ENCODE measurements around the gene TCEANC.

Gene TCEANC

GRCh38 chrX:13691841-13692371 is 39.0 kb downstream of the TCEANC start (continued):
- TF ChIP-seq ELK4 (IDR thresholded peaks at IDR 0.05; ENCODE audit: borderline replicate concordance, low read depth, low read length) (no peak), ZNF580 (tag by site-specific recombination; IDR thresholded peaks at IDR 0.05) (0 out of 2 replicates have a peak, but pooled peaks have one; percentile 20), SCRT2 (tag by site-specific recombination; IDR thresholded peaks at IDR 0.05) (no peak), ZNF362 (tag by site-specific recombination; IDR thresholded peaks at IDR 0.05) (peak; percentile 100), GFI1B (tag by site-specific recombination; IDR thresholded peaks at IDR 0.05) (peak; percentile 86), ZBTB17 (tag by site-specific recombination; IDR thresholded peaks at IDR 0.05) (peak; percentile 54; the same call in 1 of the 2 replicates), ZBTB6 (tag by site-specific recombination; IDR thresholded peaks at IDR 0.05) (peak; percentile 63; the same call in 1 of the 2 replicates), PRDM1 (tag by site-specific recombination; IDR thresholded peaks at IDR 0.05) (no peak), ZNF664 (tag by site-specific recombination; IDR thresholded peaks at IDR 0.05) (peak; percentile 62; the same call in 1 of the 2 replicates), GLIS1 (tag by site-specific recombination; IDR thresholded peaks at IDR 0.05) (peak; percentile 57), ZNF18 (tag by site-specific recombination; IDR thresholded peaks at IDR 0.05) (peak; percentile 85), ZFP37 (tag by site-specific recombination; IDR thresholded peaks at IDR 0.05) (peak; percentile 72), ZNF521 (tag by site-specific recombination; IDR thresholded peaks at IDR 0.05) (no peak), ZNF121 (tag by site-specific recombination; IDR thresholded peaks at IDR 0.05) (peak; percentile 100), ZNF366 (tag by site-specific recombination; conservative IDR thresholded peaks at IDR 0.05) (peak; percentile 88), ZBTB48 (tag by site-specific recombination; IDR thresholded peaks at IDR 0.05) (peak; percentile 60; the same call in 1 of the 2 replicates), ZNF10 (tag by site-specific recombination; IDR thresholded peaks at IDR 0.05) (peak; percentile 12; the same call in 1 of the 2 replicates), PATZ1 (tag by site-specific recombination; IDR thresholded peaks at IDR 0.05) (peak; percentile 78), REPIN1 (tag by site-specific recombination; IDR thresholded peaks at IDR 0.05; ENCODE audit: low read depth) (no peak), SP2 (tag by site-specific recombination; IDR thresholded peaks at IDR 0.05) (peak; percentile 59), PRDM10 (tag by site-specific recombination; IDR thresholded peaks at IDR 0.05) (peak; percentile 75), ZFP69B (tag by site-specific recombination; IDR thresholded peaks at IDR 0.05) (0 out of 2 replicates have a peak, but pooled peaks have one; percentile 15), ZNF571 (tag by site-specific recombination; IDR thresholded peaks at IDR 0.05) (no peak), HIC1 (tag by site-specific recombination; IDR thresholded peaks at IDR 0.05) (peak; percentile 55; the same call in 1 of the 2 replicates), ZNF692 (tag by site-specific recombination; IDR thresholded peaks at IDR 0.05) (peak; percentile 76)
